AG09319 (cell line): Measurements from ENCODE around the gene CCSER2.

Experiments
- DNase-seq: peaks from one replicate; pipeline ENCODE4 v3.0.0-alpha.2; 2010; ENCODE audit warnings: low read depth; ENCODE audit errors: extremely low read depth
- TF ChIP-seq, protein P1 (sequence below): IDR thresholded peaks from 2 replicates; pipeline ENCODE4 v1.5.1; 2011; ENCODE audit warnings: low read depth, mild to moderate bottlenecking, inconsistent platforms, low read length, moderate library complexity

CCSER2 gene

DNA sequence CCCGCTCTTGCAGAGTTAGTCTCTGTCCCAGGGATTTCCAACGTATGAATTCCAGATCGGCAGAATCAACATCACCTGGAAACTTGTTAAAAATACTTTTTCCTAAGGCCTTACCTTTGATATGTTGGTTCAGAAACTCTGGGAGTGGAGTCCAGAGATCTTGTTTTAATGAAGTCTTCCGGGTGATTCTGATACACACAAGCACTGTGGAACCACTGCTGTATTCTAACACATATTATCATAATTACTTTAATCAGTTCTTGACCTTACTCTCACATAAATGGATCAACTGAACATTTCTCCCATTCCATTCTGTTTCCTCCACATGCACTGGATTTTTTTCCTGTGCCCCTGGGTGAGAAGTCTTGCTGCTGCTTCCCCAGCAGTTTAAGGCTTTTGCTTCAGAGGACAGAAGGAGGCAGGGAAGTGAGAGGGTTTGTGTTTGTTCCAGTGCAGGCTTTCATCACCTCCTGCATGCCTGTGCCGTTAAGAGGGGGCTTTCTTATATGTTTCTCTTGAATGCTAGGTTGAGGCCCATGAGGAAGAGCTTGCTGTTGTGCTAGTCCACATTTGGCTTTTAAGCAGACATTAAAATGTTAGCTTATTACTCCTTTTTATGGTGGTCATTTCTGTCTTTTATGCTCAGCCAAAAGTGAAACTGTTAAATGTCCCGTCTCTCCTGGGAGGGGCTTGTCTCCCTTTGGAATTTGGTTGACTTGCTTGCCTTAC lies 32.4 kb downstream of the CCSER2 start:
- DNase-seq: no peak
- TF ChIP-seq, protein P1, sequence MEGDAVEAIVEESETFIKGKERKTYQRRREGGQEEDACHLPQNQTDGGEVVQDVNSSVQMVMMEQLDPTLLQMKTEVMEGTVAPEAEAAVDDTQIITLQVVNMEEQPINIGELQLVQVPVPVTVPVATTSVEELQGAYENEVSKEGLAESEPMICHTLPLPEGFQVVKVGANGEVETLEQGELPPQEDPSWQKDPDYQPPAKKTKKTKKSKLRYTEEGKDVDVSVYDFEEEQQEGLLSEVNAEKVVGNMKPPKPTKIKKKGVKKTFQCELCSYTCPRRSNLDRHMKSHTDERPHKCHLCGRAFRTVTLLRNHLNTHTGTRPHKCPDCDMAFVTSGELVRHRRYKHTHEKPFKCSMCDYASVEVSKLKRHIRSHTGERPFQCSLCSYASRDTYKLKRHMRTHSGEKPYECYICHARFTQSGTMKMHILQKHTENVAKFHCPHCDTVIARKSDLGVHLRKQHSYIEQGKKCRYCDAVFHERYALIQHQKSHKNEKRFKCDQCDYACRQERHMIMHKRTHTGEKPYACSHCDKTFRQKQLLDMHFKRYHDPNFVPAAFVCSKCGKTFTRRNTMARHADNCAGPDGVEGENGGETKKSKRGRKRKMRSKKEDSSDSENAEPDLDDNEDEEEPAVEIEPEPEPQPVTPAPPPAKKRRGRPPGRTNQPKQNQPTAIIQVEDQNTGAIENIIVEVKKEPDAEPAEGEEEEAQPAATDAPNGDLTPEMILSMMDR: no peak

DNA sequence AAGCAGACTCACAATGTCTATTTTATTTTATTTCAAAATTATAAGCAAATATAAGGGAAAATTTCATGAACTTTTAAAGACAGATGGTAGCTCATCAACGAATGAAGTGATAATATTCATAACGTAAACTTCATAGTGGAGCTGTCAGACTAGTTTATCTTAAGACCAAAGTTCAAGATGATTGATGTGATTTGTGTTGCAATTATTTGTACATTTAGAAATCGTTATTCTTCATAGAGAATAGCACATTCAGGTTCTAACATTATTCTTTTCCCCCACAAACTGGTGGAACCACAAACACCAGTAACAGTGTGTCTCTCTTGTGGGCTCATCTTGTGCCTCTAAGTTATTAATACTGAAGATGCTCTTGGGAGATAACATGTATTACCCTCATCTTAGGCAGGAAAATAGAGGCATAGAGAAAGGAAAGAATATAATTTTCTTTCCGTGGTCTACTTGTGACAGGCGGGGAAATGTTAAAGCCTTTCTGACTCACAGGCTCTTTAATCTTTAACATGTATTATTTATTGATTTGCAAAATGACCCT lies 37.0 kb downstream of the CCSER2 start:
- TF ChIP-seq, protein P1: no peak
- no peak for DNase-seq

DNA sequence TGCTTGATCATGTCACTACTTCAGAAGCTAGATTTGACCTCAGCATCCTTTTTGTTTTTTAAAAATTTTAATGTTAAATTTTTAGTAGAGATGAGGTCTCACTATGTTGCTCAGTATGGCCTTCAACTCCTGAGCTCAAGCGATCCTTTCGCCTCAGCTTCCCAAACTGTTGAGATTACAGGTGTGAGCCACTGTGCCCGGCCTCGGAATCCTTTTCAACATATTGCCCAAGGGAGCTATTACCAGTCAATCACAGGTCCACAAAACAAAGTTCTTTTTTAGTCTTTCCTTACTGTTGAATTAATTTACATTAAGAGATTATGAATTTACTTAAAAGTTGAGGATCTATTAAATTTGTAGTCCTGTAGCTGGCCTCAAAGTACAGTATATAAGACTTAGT lies 37.7 kb downstream of the CCSER2 start:
- DNase-seq: no peak
- TF ChIP-seq, protein P1: no peak

DNA sequence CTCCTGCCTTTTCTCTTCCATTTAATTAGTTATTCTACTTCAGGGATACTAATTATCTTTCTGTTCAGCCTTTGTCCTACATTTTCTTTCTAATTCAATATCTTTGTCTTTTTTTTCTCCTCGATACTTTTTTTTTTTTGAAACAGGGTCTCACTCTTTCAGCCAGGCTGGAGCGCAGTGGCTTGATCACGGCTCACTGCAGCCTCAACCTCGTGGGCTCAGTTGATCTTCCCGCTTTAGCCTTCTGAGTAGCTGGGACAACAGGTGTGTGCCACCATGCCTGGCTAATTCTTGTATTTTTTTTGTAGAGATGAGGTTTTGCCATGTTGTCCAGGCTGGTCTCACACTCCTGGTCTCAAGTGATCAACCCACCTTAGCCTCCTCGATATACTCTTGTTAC lies 38.9 kb downstream of the CCSER2 start:
- DNase-seq: no peak
- TF ChIP-seq, protein P1: no peak

DNA sequence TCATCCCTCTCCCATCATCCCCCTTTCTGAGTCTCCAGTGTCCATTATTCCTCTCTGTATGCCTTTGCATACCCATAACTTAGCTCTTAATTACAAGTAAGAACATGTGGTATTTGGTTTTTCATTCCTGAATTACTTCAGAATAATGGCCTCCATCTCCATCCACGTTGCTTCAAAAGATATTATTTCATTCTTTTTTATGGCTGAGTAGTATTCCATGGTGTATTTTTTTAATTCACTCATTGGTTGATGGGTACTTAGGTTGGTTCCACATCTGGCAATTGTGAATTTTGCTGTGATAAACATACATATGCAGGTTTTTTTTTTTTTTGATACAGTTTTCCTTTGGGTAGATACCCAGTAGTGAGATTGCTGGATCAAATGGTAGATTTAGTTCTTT lies 40.4 kb downstream of the CCSER2 start:
- TF ChIP-seq, protein P1: no peak
- DNase-seq: no peak

DNA sequence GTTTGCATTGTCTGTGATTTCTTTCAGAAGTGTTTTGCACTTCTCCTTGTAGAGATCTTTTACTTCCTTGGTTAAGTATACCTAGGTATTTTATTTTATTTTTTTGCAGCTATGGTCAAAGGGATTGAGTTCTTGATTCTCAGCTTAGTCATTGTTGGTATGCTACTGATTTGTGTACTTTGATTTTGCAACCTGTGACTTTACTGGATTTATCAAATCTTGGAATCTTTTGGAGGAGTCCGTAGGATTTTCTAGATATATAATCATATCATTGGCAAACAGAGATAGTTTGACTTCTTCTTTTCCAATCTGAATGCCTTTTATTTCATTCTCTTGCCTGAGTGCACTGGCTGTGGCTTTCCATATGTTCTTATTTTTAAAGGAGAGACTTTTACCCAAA lies 41.9 kb downstream of the CCSER2 start:
- TF ChIP-seq, protein P1: no peak
- no peak for DNase-seq

DNA sequence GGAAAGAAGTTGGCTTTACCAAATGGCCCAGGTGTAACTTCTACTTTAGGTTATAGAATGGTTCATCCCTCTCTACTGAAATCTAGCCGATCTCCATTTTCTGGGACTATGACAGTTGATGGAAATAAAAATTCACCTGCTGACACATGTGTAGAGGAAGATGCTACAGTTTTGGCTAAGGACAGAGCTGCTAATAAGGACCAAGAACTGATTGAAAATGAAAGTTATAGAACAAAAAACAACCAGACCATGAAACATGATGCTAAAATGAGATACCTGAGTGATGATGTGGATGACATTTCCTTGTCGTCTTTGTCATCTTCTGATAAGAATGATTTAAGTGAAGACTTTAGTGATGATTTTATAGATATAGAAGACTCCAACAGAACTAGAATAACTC lies 43.6 kb downstream of the CCSER2 start:
- TF ChIP-seq, protein P1: no peak
- DNase-seq: no peak
